SK-N-SH treated with all-trans-retinoic acid at 6 μM for 48 hours (cell line): ENCODE data around the gene SGPP1.

Experiments used
- ATAC-seq: fragments of 200-7000 bp; cut with Tn5 transposase; 3 replicates; pipeline ENCODE4 v1.9.1; 2020; ENCODE audit warnings: mild to moderate bottlenecking, moderate library complexity
- ARNTL ChIP-seq: fragments of 450-650 bp; formaldehyde crosslinking; IDR thresholded peaks from 2 replicates; pipeline ENCODE4 v1.5.0; 2020; ENCODE audit warnings: low read depth, mild to moderate bottlenecking, moderate library complexity, borderline replicate concordance
- BACH2 ChIP-seq: fragments of 250-450 bp; sonication (Bioruptor Pico); IDR thresholded peaks from 2 replicates; pipeline ENCODE4 v1.9.0; 2021; ENCODE audit warnings: mild to moderate bottlenecking, borderline replicate concordance
- CREB5 ChIP-seq: fragments of 250-450 bp; sonication (Bioruptor Pico); IDR thresholded peaks from 2 replicates; pipeline ENCODE4 v1.5.1; 2020; ENCODE audit warnings: low read depth, mild to moderate bottlenecking, moderate library complexity
- CSDC2 ChIP-seq: fragments of 250-450 bp; sonication (Bioruptor Pico); IDR thresholded peaks from 2 replicates; pipeline ENCODE4 v1.5.0; 2020; ENCODE audit warnings: mild to moderate bottlenecking, moderate library complexity
- CSRNP3 ChIP-seq: fragments of 250-450 bp; sonication (Bioruptor Pico); IDR thresholded peaks from 2 replicates; pipeline ENCODE4 v1.5.1; 2021; ENCODE audit warnings: mild to moderate bottlenecking, moderate library complexity
- ISL1 ChIP-seq: fragments of 250-450 bp; sonication (Bioruptor Pico); IDR thresholded peaks from 2 replicates; pipeline ENCODE4 v2.1.2; 2022; ENCODE audit warnings: mild to moderate bottlenecking, moderate library complexity
- OSR1 ChIP-seq: fragments of 250-450 bp; sonication (Bioruptor Pico); IDR thresholded peaks from 2 replicates; pipeline ENCODE4 v1.8.0; 2022; ENCODE audit warnings: moderate library complexity, mild to moderate bottlenecking, inconsistent platforms
- PATZ1 ChIP-seq: fragments of 250-450 bp; sonication (Bioruptor Pico); IDR thresholded peaks from 2 replicates; pipeline ENCODE4 v1.8.0; 2020; ENCODE audit warnings: mild to moderate bottlenecking, moderate library complexity, borderline replicate concordance
- POU6F1 ChIP-seq: fragments of 250-450 bp; sonication (Bioruptor Pico); IDR thresholded peaks from 2 replicates; pipeline ENCODE4 v1.8.0; 2021; ENCODE audit warnings: low read depth, mild to moderate bottlenecking, moderate library complexity, borderline replicate concordance
- PPARA ChIP-seq: fragments of 250-450 bp; sonication (Bioruptor Pico); IDR thresholded peaks from 2 replicates; pipeline ENCODE4 v1.5.0; 2020; ENCODE audit warnings: mild to moderate bottlenecking, borderline replicate concordance
- RARB ChIP-seq: fragments of 250-450 bp; sonication (Bioruptor Pico); IDR thresholded peaks from 2 replicates; pipeline ENCODE4 v1.8.0; 2021; ENCODE audit warnings: mild to moderate bottlenecking, moderate library complexity
- SNAI2 ChIP-seq: fragments of 250-450 bp; sonication (Bioruptor Pico); IDR thresholded peaks from 2 replicates; pipeline ENCODE4 v1.5.0; 2020; ENCODE audit warnings: mild to moderate bottlenecking, moderate library complexity
- TCF4 ChIP-seq: fragments of 250-450 bp; sonication (Bioruptor Pico); IDR thresholded peaks from 2 replicates; pipeline ENCODE4 v1.8.0; 2021; ENCODE audit warnings: mild to moderate bottlenecking, moderate library complexity, borderline replicate concordance
- TOX ChIP-seq: fragments of 250-450 bp; sonication (Bioruptor Pico); IDR thresholded peaks from 2 replicates; pipeline ENCODE4 v1.8.0; 2021; ENCODE audit warnings: mild to moderate bottlenecking, moderate library complexity, borderline replicate concordance
- ZC3H10 ChIP-seq: fragments of 250-450 bp; sonication (Bioruptor Pico); IDR thresholded peaks from 2 replicates; pipeline ENCODE4 v1.5.1; 2021; ENCODE audit warnings: mild to moderate bottlenecking, moderate library complexity
- ZFP3 ChIP-seq: fragments of 250-450 bp; sonication (Bioruptor Pico); IDR thresholded peaks from 2 replicates; pipeline ENCODE4 v1.5.0; 2020; ENCODE audit warnings: mild to moderate bottlenecking, moderate library complexity
- ZFP30 ChIP-seq: fragments of 450-650 bp; formaldehyde crosslinking; IDR thresholded peaks from 2 replicates; pipeline ENCODE4 v1.5.0; 2022; ENCODE audit warnings: mild to moderate bottlenecking, moderate library complexity
- ZNF565 ChIP-seq: fragments of 450-650 bp; formaldehyde crosslinking; conservative IDR thresholded peaks from 2 replicates; pipeline ENCODE4 v1.5.0; 2020; ENCODE audit warnings: low read depth, mild to moderate bottlenecking, moderate library complexity
- ZNF70 ChIP-seq: fragments of 450-650 bp; formaldehyde crosslinking; IDR thresholded peaks from 2 replicates; pipeline ENCODE4 v1.5.0; 2020; ENCODE audit warnings: mild to moderate bottlenecking, moderate library complexity
- ZNF8 ChIP-seq: fragments of 450-650 bp; formaldehyde crosslinking; IDR thresholded peaks from 2 replicates; pipeline ENCODE4 v1.5.0; 2020; ENCODE audit warnings: mild to moderate bottlenecking, moderate library complexity

The SGPP1 gene

GRCh38 chr14:63761351-63762117, 33.7 kb upstream of the SGPP1 start:
- ATAC-seq: no peak
- no peak for TF ChIP-seq SNAI2 (CRISPR knock-in tag)
- TF ChIP-seq ZC3H10: no peak
- no peak for TF ChIP-seq PPARA
- TF ChIP-seq RARB (CRISPR knock-in tag): no peak
- TF ChIP-seq ZNF565 (CRISPR knock-in tag): no peak
- TF ChIP-seq ARNTL: no peak
- TF ChIP-seq PATZ1: no peak
- TF ChIP-seq OSR1 (CRISPR knock-in tag): no peak
- no peak for TF ChIP-seq ZFP3
- TF ChIP-seq CREB5 (CRISPR knock-in tag): no peak
- no peak for TF ChIP-seq POU6F1 (CRISPR knock-in tag)
- TF ChIP-seq ZNF8: no peak
- TF ChIP-seq CSRNP3 (CRISPR knock-in tag): no peak
- TF ChIP-seq ZNF70 (CRISPR knock-in tag): no peak
- TF ChIP-seq TOX (CRISPR knock-in tag): no peak
- no peak for TF ChIP-seq TCF4 (CRISPR knock-in tag)

- TF ChIP-seq TOX (CRISPR knock-in tag) (no peak), ARNTL (no peak), PATZ1 (no peak)
- no peak for ATAC-seq
These were observed 32.1 kb upstream of the SGPP1 start for GRCh38 chr14:63760014-63760413.

GRCh38 chr14:63759456-63759855, 31.6 kb upstream of the SGPP1 start:
- peak; percentile 85 for ATAC-seq
- no peak for TF ChIP-seq POU6F1 (CRISPR knock-in tag)
- no peak for TF ChIP-seq SNAI2 (CRISPR knock-in tag)
- TF ChIP-seq ISL1 (CRISPR knock-in tag): no peak
- no peak for TF ChIP-seq ZNF70 (CRISPR knock-in tag)
- no peak for TF ChIP-seq ZFP30 (CRISPR knock-in tag)
- no peak for TF ChIP-seq CSRNP3 (CRISPR knock-in tag)
- no peak for TF ChIP-seq ZNF8
- no peak for TF ChIP-seq CREB5 (CRISPR knock-in tag)
- no peak for TF ChIP-seq ZFP3
- no peak for TF ChIP-seq BACH2 (CRISPR knock-in tag)
- no peak for TF ChIP-seq TCF4 (CRISPR knock-in tag)
- no peak for TF ChIP-seq CSDC2 (CRISPR knock-in tag)
